ENCODE measurements around the gene AATK.

Gene AATK

DNA sequence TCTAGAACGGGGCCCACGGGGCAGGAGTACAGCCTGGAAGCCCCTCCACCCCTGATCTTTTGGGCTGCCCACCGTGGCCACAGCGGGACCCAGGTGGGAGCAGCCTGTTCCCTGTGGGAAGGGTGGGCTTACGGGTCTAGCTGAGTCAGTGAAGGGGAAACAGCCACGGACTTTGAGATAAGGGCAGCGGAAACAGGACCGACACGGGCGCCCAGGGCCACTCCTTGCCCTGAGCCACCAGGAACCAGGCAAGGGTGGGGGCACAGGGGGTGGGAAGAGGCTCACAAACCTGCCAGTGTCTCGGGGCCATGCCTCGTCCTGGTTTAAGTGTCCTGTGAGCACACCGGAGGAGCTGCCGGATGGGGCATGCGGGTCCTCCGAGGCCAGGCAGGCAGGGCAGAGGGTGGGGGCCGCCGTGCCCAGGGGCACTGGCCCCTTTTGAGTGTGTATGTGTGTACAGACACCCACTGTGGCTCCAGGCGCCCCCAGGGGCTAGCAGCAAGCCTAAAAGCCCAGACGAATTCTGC lies 48.3 kb downstream of the AATK start:
- Histone ChIP-seq H3K27me3 (ENCODE audit: control insufficient read depth, low read length) (no peaks in the 10 kb centered on the region), H3K9me3 (ENCODE audit: control insufficient read depth, insufficient read depth, low read length) (no peaks in the 10 kb centered on the region), H3F3A (ENCODE audit: control insufficient read depth, insufficient read depth) (no peaks in the 10 kb centered on the region), H3K4me1 (ENCODE audit: control insufficient read depth, low read length) (peaks cover 3% of the 10 kb centered on the region; the same call in 1 of the 2 replicates), H3K36me3 (ENCODE audit: control insufficient read depth, low read length) (no peaks in the 10 kb centered on the region), H3K9me2 (replicated peaks; ENCODE audit: control insufficient read depth, low read length) (no peaks in the 10 kb centered on the region), H4K20me1 (ENCODE audit: control insufficient read depth, insufficient read depth, low read depth, low read length) (no peaks in the 10 kb centered on the region), H3K27ac (ENCODE audit: low read depth, low read length) (no peak overlapping the region), H3K4me2 (ENCODE audit: low read length) (no peak overlapping the region), H3K79me2 (ENCODE audit: control insufficient read depth, low read length) (no peaks in the 10 kb centered on the region), H3K4me3 (ENCODE audit: low read length) (no peak overlapping the region)
- TF ChIP-seq EZH2phosphoT487 (IDR thresholded peaks at IDR 0.05; ENCODE audit: borderline replicate concordance, low read length), result no peak
- TF ChIP-seq, protein P1, sequence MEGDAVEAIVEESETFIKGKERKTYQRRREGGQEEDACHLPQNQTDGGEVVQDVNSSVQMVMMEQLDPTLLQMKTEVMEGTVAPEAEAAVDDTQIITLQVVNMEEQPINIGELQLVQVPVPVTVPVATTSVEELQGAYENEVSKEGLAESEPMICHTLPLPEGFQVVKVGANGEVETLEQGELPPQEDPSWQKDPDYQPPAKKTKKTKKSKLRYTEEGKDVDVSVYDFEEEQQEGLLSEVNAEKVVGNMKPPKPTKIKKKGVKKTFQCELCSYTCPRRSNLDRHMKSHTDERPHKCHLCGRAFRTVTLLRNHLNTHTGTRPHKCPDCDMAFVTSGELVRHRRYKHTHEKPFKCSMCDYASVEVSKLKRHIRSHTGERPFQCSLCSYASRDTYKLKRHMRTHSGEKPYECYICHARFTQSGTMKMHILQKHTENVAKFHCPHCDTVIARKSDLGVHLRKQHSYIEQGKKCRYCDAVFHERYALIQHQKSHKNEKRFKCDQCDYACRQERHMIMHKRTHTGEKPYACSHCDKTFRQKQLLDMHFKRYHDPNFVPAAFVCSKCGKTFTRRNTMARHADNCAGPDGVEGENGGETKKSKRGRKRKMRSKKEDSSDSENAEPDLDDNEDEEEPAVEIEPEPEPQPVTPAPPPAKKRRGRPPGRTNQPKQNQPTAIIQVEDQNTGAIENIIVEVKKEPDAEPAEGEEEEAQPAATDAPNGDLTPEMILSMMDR (IDR thresholded peaks at IDR 0.05; ENCODE audit: low read depth, low read length, poor library complexity, severe bottlenecking), result no peak

DNA sequence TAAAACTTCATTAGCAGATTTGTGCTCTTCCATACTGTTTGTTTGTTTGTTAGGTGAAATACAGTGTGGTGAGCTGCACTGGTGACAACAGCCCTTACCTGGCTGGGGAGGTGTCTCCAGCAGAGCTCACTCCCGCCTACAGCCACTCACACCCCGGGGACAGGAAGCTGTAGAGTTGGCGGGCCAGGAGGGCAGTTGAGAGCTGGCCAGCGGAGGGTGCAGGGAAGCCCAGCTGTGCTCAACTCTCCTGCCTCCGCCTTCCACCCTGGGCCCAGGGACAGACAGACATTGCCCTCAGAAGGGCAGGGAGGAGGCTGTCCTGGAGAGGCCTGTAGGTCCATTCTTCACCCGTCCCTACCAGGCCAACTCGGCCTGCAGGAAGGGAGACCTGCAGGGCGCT lies 49.3 kb downstream of the AATK start:
- Histone ChIP-seq H4K20me1 (ENCODE audit: control insufficient read depth, insufficient read depth, low read depth, low read length) (no peaks in the 10 kb centered on the region), H3K79me2 (ENCODE audit: control insufficient read depth, low read length) (no peaks in the 10 kb centered on the region), H3K9me2 (replicated peaks; ENCODE audit: control insufficient read depth, low read length) (no peaks in the 10 kb centered on the region), H3F3A (ENCODE audit: control insufficient read depth, insufficient read depth) (no peaks in the 10 kb centered on the region), H3K27ac (ENCODE audit: low read depth, low read length) (no peak overlapping the region), H3K4me2 (ENCODE audit: low read length) (no peak overlapping the region), H3K4me1 (ENCODE audit: control insufficient read depth, low read length) (peaks cover 3% of the 10 kb centered on the region; the same call in 1 of the 2 replicates), H3K9me3 (ENCODE audit: control insufficient read depth, insufficient read depth, low read length) (no peaks in the 10 kb centered on the region), H3K36me3 (ENCODE audit: control insufficient read depth, low read length) (no peaks in the 10 kb centered on the region), H3K27me3 (ENCODE audit: control insufficient read depth, low read length) (no peaks in the 10 kb centered on the region), H3K4me3 (ENCODE audit: low read length) (no peak overlapping the region)
- TF ChIP-seq, protein P1 (IDR thresholded peaks at IDR 0.05; ENCODE audit: low read depth, low read length, poor library complexity, severe bottlenecking), result no peak
- no peak for TF ChIP-seq EZH2phosphoT487 (IDR thresholded peaks at IDR 0.05; ENCODE audit: borderline replicate concordance, low read length)

DNA sequence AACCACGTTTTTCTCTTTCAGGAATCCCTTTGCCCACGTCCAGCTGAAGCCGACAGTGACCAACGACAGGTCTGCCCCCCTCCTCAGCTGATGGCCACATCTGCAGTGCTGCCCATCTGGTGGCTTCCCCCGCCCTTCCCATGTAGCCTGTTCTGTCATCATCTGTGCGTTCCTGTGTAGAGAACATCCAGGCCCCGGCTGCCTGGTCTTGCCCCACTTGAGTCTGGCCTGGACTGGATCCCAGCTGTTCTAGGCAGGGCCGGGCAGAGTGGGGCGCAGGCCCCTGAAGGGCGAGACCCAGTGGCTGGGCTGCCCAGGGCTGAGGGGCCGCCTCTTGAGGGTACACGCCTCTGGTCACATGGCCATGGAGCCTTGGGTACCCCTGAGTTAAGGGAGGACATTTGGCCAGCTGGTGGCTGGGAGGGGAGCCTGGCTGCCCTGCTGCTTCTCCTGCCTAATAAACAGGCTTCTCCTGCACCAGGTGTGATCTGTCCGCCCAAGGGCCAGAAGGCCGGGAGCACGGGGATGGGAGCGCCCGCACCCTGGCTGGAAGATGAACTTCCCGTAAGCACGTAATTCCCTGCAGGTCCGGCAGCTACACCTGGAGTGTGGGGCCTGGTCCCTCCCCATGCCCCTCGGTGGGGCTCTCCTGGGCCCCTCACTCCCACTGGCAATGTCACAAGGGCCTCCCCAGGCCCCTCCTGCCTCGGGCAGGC lies 50.1 kb downstream of the AATK start:
- Histone ChIP-seq H3K27me3 (ENCODE audit: control insufficient read depth, low read length) (no peaks in the 10 kb centered on the region), H3K4me2 (ENCODE audit: low read length) (no peak overlapping the region), H4K20me1 (ENCODE audit: control insufficient read depth, insufficient read depth, low read depth, low read length) (no peaks in the 10 kb centered on the region), H3F3A (ENCODE audit: control insufficient read depth, insufficient read depth) (no peaks in the 10 kb centered on the region), H3K79me2 (ENCODE audit: control insufficient read depth, low read length) (no peaks in the 10 kb centered on the region), H3K4me3 (ENCODE audit: low read length) (no peak overlapping the region), H3K4me1 (ENCODE audit: control insufficient read depth, low read length) (peaks cover 3% of the 10 kb centered on the region; the same call in 1 of the 2 replicates), H3K36me3 (ENCODE audit: control insufficient read depth, low read length) (no peaks in the 10 kb centered on the region), H3K9me2 (replicated peaks; ENCODE audit: control insufficient read depth, low read length) (no peaks in the 10 kb centered on the region), H3K9me3 (ENCODE audit: control insufficient read depth, insufficient read depth, low read length) (no peaks in the 10 kb centered on the region), H3K27ac (ENCODE audit: low read depth, low read length) (no peak overlapping the region)
- no peak for TF ChIP-seq EZH2phosphoT487 (IDR thresholded peaks at IDR 0.05; ENCODE audit: borderline replicate concordance, low read length)
- TF ChIP-seq, protein P1 (IDR thresholded peaks at IDR 0.05; ENCODE audit: low read depth, low read length, poor library complexity, severe bottlenecking), result no peak
